Renal cortical epithelial cell (primary cell): ENCODE measurements around the gene TRIM63. TPM values are rescaled to one million over a fixed set of nuclear protein-coding genes. Genes with fewer than 3 reads are reported as not detected.

Experiments used
- DNase-seq: peaks from one replicate; pipeline ENCODE4 v3.0.0-alpha.2; 2011; ENCODE audit warnings: low read depth
- total RNA-seq: library from RNA; depleted of rRNA; stranded (reverse); fragments of >200 nt; gene quantifications from 2 replicates; pipeline ENCODE4 v1.2.3, GENCODE V29; 2014

The TRIM63 gene
- total RNA-seq, 1 donor from 2014 or later: not detected

DNA sequence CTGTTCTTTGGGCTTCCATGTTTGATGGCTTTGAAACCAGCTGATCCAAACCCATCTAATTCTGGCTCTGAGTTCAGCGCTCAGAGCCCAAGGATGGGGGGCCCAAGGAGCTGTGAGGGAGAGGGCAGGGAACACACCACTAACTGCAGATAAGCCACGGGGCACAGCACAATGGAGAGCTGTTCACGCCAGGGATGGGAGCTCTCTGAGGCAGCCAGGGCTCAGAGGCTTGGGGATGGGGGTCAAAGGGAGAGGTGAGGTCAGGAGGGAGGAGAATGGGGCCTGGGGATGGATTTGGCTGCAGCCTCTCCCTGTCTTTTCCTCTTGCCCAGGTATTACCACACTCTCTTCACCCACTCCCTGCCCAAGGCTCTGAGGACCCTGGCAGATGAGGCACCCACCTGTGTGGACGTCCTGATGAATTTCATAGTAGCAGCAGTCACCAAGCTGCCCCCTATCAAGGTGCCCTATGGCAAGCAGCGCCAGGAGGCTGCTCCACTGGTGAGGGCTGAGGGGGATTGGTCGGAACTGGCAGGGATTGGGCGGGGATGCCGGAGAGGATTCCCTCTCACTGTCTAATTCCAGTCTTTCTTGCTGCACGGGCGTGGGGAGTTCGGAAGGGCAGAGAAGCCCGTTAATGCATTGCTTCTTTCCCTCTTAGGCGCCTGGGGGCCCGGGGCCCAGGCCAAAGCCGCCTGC lies 32.8 kb downstream of the TRIM63 start:
- no peak for DNase-seq

DNA sequence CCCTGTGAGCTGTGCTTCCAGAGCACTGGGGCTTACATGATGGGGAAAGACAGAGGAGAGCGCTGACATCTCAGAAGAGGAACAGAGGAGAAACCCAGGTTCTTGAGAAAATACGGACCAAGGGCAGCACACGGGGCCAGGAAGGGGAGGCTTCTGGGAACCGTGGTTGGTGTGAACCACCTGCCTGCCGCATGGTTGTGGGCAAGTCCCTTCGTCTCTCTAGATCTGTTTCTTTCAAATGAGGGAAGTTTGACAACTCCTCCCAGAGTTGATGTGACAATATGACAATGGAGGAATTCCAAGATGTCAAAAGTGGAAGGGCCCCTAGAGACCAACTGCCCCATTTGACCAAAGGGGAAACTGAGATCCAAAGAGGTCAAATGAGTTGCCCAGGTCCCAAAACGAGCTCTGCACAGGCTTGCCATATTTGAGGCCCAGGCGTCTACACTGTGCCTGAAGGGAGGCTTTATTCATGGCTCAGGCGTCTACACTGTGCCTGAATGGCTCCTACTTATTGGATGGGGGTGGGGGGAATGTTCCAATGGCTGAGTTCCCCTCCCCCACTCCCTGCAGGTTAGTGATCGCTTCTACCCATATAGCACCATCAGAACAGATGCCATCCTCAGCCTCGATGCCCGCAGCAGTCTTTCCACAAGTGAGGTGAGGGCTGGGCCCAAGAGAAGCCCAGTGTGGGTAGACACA lies 34.6 kb downstream of the TRIM63 start:
- DNase-seq: no peak

DNA sequence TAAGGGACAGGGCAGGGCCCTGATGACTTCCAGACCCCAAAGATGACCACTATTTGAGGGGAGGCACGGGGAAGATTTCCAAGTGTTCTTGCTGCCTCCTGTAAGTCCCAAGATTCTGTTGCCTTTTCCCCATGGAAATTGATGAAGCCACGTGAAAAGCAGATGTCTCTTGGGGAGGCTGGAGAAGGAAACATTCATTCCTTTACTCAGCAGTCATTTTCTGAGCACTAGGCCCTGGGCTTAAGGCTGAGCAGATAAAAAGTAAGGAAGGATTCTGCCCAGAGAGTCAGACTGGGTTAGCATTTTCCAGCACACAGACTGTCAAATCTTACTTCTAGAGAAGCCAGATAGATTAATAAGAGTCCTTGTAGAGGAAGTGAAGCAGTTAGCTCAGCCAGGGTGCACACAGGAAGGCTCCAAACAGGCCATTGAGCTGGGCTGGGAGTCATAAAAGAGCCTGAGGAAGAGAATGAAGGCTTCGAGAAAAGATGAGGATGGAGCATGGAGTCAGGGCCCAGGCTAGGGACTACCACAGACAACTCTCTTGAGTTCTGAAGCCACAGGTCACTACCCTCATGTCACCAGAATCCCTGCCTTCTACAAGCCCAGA lies 35.7 kb downstream of the TRIM63 start:
- no peak for DNase-seq

DNA sequence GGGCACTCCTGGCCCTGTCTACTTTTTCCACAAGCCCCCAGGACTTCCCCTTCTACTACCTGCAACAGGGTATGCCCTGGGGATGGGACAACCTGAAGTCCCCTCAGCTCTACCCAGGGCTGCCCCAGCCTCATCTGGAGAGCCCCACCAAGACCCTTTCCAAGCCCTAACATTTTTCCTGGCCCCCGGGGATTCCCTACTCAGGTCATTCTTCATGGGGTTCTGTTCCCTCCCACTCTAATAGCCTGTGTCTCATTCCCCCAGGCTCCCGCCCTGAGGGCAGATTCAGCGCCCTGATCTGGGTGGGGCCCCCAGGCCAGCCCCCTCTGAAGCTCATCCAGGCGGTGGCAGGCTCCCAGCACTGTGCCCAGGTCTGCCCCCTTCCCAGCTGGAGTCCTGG lies 36.2 kb downstream of the TRIM63 start:
- no peak for DNase-seq

DNA sequence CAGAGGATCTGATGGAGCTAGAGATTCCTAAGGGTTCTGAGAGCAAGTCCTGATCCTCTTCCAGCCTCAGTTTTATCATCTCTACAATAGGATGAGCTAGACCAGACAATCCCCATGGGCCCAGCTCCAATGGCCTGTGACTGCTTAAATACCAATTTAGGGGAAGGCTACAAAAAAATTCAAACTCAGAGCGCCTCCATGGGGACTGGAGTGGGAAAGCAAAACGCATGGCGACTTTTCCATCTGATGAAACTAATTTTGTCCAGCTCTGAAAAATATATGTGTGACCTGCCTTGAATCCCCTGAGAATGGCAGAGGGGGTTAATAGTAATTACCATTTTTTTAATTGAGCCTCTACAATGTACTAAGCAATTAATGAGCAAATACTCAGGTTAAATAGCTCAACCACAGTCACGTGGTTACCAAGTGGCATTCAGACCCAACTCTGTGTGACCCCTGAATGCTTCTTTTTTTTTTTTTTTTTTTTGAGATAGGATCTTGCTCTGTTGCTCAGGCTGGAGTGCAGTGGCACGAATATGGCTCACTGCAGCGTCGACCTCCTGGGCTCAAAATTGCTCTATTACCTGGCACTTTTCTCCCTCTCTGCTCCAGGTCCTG lies 37.5 kb downstream of the TRIM63 start:
- DNase-seq: no peak

DNA sequence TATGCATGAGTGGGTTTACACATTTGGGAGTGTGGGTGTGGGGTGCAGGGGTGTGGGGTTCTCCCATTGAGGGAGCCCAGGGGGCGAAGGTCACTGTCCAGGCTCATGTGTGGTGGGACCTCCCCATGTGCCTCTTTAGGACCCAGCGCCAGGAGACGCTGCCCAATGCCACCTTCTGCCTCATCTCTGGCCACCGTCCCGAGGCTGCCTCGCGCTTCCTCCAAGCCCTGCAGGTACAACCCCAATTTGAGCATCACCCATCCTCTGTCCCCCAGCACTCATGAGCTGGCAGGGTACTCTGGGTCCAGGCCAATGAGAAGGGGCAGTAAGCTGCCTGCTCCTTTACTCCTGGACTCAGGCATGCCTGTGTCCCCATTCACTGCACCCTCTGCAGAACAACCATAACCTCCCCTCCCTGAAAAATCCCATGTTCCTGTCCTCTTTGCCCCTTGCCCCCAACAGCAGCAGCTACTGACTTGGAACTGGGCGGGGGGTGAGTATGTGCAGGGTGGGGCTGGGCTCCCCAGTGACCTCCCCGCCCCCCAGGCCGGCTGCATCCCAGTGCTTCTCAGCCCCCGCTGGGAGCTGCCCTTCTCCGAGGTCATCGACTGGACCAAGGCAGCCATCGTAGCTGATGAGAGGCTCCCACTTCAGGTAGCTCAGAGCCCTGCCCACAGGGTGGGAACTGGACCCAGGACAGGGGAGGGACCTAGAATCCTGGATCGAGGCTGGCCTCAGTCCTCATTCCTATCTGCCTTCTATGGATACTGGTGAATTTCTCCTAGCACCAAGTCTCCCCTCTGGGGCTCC lies 38.2 kb downstream of the TRIM63 start:
- DNase-seq: no peak

DNA sequence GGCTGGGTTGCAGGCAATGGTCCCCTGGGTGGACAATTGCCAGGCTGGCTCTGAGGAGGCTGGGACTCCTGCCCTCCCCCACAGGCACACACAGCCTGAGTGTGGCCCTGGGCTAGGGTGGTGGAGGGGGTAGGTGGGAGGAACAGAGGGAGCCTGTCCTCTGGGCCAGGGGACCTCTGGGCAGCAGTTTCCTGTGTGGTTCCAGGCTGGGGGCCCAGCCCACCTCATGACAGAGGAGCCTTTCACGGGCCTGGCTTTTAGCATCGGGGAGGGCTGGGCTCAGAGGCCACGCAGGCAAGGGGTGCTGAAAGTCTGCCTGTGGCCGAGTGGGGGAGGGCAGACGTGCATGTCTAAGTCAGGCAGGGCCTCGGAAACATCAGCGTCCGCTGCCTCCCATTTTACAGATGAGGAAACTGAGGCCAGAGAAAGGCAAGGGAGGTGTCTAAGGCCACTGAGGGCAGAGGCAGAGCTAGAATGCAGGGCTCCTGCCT lies 38.9 kb downstream of the TRIM63 start:
- DNase-seq: no peak

DNA sequence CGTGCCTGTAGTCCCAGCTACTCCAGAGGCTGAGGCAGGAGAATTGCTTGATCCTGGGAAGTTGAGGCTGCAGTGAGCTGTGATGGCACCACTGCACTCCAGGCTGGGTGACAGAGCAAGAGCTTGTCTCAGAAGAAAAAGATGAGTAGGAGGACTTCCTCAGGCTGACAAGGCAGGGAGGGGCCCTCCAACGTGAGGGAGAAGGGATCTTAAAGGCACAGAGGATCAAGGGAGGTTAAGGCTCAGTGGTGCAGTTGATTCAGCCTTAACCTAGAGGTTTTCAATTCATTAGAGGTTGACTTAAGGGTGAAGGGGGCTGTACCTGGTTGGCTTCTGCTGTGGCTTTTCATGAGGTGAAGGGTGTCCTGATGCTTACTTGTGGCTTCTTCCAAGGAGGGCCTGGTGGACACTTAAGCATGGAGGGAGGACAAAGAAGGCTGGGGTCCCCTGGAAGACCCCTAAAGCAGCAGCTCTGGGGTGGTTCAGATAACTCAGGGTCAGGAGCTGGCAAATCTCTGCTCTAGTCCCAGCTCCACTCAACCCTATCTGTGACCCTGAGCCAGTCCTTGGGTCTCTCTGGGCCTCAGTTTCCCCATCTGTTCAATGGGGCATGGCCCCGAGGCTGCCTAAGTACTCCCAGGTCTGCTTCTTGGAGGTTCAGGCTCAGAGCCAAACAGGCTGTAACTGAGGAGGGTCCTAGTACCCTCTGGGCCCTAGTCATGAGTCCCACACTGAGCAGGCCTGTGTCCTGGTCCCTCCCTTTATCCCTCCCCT lies 39.5 kb downstream of the TRIM63 start:
- DNase-seq: no peak

DNA sequence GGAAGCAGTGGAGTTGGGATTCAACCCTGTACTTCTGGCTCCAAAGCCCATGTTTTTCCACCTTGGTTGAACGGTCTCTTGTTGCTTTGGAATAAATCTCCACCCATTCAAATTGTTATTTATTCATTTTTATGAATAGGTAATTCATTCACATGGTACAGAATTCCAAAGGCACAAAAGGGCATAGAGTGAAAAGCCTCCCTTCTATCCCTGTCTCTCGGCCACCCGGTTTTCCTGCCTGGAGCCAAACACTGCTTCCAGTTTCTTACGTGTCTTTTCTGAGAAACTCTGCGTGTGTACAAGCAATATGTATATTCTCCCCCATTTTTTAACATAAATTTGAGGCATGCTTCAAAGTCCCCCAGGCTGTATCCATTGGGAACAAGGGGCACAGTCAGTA lies 41.9 kb downstream of the TRIM63 start:
- DNase-seq: no peak

DNA sequence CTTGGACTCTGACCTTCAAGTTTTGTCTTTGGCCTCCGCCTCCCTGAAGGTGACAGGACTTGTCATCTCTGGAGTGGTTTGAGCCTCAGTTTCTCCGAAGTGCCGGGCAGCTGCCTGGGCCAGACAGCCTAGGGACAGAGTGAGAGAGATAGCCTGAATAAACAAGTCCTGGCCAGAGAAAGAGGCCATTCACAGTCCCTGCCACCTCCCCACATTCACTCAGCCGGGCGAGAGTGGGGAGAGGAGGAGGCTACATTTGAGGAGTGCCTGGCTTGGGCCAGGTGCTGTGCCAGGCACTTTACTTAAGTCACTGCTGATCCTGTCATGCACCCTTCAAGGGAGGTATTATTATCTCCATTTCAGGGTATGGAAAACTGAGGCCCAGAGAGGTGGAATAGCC lies 42.4 kb downstream of the TRIM63 start:
- no peak for DNase-seq

DNA sequence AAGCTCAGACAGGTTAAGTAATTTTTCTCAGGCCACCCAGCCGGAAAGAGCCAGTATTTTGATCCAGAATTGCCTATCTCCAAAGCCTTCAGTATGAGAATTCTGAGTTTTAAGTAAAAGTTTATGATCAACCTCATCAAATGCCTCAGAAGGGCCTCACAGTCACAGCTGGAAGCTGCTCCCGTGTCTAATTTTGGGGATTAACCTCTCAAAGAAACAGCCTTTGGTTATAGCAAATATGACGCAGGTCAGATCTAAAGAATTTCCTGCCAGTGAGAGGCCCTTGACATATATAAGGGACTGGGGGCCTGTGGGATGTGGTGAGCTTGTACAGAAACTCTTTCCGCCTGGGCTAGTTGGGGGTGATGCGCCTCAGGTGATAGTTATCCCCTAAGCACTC lies 43.6 kb downstream of the TRIM63 start:
- no peak for DNase-seq

DNA sequence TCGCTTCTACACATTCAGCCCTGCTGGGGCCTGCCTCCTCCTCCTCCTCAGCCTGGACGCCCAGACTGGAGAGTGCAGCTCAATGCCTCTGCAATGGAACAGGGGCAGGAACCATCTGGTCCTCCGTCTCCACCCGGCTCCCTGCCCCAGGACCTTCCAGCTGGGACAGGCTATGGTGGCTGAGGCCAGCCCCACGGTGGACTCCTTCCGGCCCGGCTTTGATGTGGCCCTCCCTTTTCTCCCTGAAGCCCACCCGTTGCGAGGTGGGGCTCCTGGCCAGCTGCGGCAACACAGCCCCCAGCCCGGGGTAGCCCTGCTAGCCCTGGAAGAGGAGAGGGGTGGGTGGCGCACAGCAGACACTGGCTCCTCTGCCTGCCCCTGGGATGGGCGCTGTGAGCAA lies 44.4 kb downstream of the TRIM63 start:
- DNase-seq: no peak

DNA sequence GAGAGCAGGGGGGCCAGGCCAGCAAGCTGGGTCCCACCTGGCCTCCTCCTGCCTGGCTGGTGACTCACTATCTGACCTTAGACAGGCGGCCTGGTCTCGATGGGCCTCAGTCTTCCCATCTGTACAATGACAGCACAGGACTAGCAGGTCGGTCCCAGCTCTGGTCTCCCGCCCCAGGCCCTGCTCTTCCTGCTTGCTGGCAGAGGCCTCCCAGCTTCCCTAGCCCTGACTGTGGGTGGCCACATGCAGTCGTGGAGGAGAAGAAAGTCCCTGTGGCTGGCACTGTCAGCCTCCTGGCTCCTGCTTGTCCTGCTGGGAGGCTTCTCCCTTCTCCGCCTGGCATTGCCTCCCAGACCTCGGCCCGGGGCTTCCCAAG lies 45.0 kb downstream of the TRIM63 start:
- DNase-seq: no peak

DNA sequence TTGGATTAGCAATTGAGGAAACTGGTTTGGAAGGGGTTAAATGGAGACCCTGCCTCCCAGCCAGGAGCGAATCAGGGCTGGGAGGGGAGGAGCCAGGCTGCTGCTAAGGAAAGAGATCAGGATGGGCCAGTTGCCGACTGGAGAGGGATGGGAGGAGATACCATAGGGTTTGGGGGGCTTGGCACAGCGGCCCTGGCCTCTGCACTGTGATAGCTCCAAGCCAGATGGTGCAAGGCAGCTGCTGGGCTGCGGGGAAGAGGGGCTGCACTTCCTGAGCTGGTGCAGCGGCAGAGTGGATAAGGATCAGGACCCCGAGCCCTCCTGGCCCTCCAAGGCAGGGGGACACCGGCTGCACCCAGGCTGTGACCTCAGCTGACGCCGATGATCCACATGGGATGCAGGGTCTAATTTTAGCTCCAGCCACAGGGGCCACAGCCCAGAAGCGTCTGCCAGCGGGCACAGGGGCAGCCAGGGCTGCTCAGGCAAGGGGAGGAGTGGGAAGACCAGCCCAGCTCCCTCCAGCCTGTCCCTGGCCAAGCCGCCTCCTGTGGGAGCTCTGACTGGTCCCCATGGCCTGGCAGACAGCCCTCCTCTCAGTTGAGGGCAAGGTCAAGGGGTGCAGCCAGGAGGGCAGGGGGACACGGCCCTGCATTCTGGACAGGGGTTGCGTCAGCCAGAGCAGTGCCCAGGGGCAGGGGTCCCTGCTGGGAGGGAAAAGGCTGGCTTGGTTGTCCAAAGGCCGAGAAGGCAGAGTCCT lies 45.6 kb downstream of the TRIM63 start, which contains the start of gene EXTL1:
EXTL1 (plus strand) TSS at position 129 of the 757 bp plus-strand sequence. CDS start 872 bp downstream, outside the sequence.
- DNase-seq: no peak

DNA sequence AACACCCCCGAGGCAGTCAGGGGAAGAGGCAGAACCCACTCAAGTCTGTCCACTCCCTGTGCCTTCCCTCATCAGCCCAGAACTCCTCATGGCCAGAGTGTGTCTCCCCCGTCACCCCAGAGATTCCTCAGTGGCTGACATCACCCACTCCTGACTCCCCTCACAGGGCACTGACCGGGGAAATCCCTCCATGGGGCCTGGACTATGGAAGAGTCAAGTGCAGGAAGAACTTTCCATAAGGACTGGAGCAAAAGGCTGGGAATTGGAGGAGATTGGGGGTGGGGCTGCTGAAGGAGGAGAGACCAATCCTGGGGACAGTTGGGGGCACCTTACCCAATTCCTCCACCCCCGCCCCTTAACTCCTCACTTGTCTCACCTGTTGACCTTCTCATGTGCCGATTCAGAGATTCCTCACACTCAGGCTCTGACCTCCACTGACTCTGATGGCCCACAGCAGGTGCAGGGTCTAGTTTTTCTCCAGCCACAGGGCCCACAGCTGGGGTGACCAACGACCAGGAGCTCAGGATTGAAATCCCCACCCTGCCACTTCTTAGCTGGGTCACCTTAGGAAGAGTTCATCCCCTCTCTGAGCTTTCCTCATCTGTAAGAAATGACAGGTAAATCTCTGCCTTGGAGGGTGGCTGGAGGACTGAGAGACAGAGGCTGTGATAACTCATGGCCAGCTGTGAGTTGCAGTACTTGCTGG lies 46.3 kb downstream of the TRIM63 start:
- DNase-seq: no peak

DNA sequence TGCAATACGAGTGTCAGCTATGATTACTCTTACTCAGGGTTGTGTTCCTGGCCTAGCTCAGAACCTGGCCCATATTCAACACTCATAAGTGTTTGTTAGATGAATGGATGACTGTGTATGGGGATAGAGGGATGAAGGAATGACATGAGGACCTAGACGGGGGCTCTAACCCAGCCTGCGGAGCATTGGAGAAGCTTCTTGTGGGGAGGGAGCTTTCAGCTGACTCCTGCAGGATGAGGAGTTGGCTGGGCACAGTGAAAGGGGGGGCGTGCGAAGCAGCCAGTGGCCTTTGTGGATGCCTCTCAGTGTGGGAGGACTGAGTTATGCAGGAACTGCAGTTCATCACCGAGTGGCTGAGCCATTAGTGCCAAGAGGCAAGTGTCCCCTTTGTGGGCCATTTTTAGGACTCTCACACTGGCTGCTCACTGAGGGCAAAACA lies 47.1 kb downstream of the TRIM63 start:
- DNase-seq: no peak

DNA sequence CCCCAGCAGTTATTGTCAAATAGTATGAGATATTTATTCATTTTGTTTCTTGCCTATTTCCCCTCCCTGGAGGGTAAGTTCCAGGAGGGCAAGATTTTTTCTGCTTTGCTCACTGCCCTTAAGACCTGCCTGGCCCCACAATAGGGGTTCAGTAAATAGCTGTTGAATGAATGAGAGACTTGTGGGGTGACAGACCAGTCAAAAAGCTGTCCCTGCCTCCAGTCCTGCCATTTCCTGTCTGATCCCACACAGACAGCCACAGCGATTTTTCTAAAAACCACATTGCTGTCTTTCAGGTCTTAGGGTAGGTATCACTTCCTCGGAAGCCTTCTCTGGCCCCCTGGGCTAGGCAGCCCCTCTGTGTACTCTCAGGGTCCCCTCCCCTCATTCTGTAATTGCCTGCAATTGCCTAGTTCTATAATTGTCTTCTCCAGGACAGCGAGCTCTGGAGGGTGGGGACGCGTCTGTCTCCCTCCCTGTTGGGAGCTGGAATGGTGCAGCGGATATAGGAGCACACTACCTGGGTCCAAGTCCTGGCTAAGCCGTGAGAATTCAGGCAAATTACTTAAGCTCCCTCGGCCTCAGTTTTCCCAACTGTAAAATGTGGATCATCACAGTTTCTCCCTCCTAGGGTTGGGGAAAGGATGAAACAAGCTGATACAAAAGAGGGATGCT lies 47.7 kb downstream of the TRIM63 start:
- no peak for DNase-seq

DNA sequence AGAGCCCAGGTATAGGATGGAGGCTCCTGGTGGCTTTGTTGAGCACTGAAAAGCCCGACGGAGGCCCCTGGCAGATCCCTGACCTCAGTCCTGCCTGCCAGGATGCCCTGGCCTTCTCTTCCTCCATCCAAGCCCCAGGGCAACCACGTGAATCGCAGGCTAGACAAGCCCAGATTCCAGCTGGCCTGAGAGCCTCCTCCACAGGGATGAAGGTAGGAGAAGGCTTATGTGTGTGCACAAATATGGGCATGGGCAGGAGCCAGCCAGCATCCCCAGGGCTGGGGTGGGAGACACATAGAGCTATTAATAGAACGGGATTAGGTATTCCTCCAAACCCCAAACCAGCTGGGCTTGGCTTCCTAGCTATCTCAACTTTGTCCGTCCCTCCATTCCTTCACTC lies 49.8 kb downstream of the TRIM63 start:
- DNase-seq: no peak
